ENCODE results near the gene CHP1. TPM values are rescaled to one million over a fixed set of nuclear protein-coding genes. Genes with fewer than 3 reads are reported as not detected.
"Not testable (repeated sequence)": the region's sequence is repeated elsewhere in the genome, so short reads cannot be mapped to it uniquely, and the experiment has no call there.

Gene CHP1
- total RNA-seq, 1 donor from 2014 or later = 124 TPM

GRCh38 chr15:41283653-41284426 is 52.8 kb downstream of the CHP1 start:
- peak; percentile 99 for ATAC-seq (ENCODE audit: poor library complexity)
- DNase-seq = peak; percentile 98
- intact Hi-C loops (cut with DNase I) = loop anchor here (5.0 kb wide), 1 partner anchor 52 kb away; the partner anchor contains the start of genes CHP1 and EXD1

GRCh38 chr15:41284427-41285177 is 53.5 kb downstream of the CHP1 start:
- peak; percentile 54 for ATAC-seq (ENCODE audit: poor library complexity)
- no peak for DNase-seq
- intact Hi-C loops (cut with DNase I) = loop anchor here (5.0 kb wide), 1 partner anchor 52 kb away; the partner anchor contains the start of genes CHP1 and EXD1

DNA sequence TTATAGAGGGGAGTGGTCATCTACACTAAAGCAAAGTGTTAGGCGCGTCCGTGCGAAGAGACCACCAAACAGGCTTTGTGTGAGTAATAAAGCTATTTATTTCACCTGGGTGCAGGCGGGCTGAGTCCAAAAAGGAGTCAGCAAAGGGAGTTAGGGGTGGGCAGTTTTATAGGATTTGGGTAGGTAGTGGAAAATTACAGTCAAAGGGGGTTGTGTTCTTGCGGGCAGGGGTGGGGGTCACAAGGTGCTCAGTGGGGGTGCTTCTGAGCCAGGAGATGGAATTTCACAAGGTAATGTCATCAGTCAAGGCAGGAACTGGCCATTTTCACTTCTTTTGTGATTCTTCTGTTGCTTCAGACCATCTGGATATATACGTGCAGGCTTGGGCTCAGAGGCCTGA is 54.2 kb downstream of the CHP1 start:
- intact Hi-C loops (cut with DNase I) = no loop called here

GRCh38 chr15:41286665-41287333 is 55.7 kb downstream of the CHP1 start:
- DNase-seq (no peak), ATAC-seq (ENCODE audit: poor library complexity) (no peak)
- intact Hi-C loops (cut with DNase I) = no loop called here

More for the DNA sequence above, 54.2 kb downstream of the CHP1 start:
- ATAC-seq (ENCODE audit: poor library complexity) = no peak
- DNase-seq = no peak

DNA sequence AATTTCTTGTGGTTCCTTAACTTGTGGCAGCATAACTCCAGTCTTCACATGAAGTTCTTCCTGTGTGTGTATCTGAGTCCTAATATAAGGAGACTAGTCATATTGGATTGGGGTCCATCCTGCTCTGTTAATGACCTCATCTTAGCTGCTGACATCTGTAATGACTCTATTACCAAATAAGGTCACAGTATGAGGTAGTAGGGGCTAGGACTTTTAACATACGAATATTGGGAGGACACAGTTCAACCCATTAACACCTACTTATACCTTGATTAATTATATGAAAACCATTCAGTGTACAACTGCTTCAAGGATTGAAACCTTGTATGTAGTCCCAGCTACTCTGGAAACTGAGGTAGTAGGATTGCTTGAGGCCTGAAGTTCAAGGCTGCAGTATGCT is 57.4 kb downstream of the CHP1 start:
- DNase-seq = no peak
- no peak for ATAC-seq (ENCODE audit: poor library complexity)
- intact Hi-C loops (cut with DNase I) = no loop called here

DNA sequence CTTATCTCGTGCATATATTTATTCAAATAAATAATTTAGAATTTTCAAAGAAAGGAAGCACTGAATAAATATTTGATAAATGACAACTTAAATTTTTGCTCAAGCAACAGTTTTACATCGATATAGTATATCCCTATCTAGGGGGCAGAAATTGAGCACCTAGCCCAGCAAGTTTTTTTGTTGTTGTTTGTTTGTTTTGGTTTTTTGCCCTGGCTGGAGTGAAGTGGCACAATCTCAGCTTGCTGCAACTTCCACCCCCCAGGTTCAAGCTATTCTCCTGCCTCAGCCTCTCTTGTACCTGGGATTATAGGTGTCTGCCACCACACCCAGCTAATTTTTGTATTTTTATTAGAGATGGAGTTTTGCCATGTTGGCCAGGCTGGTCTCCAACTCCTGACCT is 58.9 kb downstream of the CHP1 start:
- intact Hi-C loops (cut with DNase I) = no loop called here
- DNase-seq (no peak), ATAC-seq (ENCODE audit: poor library complexity) (no peak)

GRCh38 chr15:41291065-41291631 is 60.1 kb downstream of the CHP1 start:
- ATAC-seq (ENCODE audit: poor library complexity) (peak; percentile 30), DNase-seq (no peak)
- intact Hi-C loops (cut with DNase I) = no loop called here

- intact Hi-C loops (cut with DNase I) = no loop called here
- DNase-seq (no peak), ATAC-seq (ENCODE audit: poor library complexity) (no peak)
Measured at GRCh38 chr15:41292521-41292920, 61.5 kb downstream of the CHP1 start.

DNA sequence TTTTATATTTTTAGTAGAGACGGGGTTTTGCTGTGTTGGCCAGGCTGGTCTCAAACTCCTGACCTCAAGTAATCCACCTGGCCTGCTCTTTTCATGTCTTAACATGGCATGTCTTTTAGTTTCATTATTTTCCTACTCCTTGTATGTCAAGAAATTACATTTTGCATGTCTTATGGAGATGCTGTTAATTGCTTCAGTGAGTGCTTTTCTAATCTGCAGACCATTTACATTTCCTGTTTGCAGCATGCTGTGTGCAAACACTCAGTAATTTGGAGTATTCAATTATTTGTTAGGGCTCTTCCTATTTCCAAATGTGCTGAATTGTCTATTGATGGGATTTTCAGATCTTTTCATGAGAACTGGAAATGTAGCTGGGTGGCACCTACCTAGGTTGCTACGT is 70.1 kb downstream of the CHP1 start:
- DNase-seq; intact Hi-C loops (cut with DNase I); ATAC-seq (ENCODE audit: poor library complexity): not testable (repeated sequence)

- intact Hi-C loops (cut with DNase I) = no loop called here
- ATAC-seq (ENCODE audit: poor library complexity) (no peak), DNase-seq (no peak)
Measured at GRCh38 chr15:41301587-41301986, 70.5 kb downstream of the CHP1 start.

DNA sequence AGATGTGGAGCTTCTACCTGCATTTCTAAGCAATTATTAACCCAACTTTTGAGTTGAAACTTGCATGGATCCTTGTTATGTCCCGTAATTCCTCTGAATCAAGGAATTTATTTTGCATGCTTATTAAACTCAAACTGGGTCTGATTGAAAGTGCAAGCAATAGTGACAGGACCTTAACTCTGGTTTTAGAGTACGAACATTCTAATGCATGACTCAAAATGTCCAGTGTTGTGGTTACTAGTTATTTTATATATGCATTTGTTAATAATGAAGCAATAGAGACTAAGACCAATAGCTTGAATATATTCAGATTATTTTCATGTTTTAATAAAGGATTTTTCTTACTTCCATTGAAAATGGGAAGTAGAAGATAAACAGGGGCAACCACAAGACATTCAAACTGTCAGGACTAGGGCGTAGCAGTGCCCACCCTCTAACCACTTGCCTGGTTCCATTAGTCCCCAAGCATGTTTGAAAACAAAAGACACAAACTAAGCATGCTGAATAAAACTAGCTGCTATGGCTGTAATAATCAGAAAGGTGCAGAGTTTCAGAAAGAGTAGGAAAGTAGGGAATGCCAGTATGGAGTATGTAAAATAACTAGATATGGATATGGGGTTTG is 73.2 kb downstream of the CHP1 start:
- ATAC-seq (ENCODE audit: poor library complexity) = no peak
- intact Hi-C loops (cut with DNase I) = no loop called here
- no peak for DNase-seq

DNA sequence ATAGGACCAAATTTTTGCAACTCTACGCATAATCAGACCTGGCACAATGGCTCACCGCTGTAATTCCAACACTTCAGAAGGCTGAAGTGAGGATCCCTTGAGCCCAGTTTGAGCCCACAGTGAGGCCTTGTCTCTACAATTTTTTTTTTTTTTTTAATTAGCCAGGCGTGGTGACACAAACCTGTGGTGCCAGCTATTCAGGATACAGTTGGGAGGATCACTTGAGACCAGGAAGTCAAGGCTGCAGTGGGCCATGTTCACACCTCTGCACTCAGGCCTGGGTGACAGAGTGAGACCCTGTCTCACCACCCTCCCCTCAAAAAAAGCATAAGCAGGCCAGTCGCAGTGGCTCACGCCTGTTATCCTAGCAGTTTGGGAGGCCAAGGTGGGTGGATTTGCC is 76.6 kb downstream of the CHP1 start:
- intact Hi-C loops (cut with DNase I) = no loop called here
- ATAC-seq (ENCODE audit: poor library complexity) (no peak), DNase-seq (no peak)

DNA sequence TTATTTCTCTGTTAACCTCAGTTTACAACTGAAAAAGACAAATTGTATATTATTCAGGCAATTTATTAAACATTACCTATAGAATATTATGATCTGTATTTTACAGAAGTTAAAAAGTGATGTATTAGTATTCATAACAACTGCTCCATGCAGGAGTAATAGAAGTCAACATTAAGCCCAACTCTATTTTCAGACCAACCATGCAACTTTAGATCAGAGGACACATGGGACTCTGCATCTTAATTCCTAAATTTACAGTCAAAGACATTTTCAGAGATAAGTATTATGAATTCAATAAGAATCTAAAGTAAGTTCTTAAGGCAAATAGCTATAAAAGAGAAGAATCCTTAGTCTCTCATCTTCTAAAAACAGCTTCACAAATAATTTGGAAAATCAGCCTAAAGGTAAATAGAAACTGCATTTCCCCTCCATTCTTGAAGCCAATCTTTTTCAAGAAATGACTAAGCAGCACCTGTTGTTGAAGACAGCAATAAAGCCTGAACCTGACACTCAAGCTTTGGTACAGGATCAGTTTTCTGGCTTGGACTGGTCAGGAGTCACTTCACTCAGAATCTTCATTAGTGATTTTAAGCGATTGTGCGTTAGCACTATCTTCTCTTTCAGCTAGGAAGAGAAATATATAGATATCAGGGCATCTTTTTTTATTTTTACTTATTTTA is 78.3 kb downstream of the CHP1 start:
- DNase-seq (no peak), ATAC-seq (ENCODE audit: poor library complexity) (no peak)
- intact Hi-C loops (cut with DNase I) = no loop called here

- DNase-seq; ATAC-seq (ENCODE audit: poor library complexity); intact Hi-C loops (cut with DNase I): not testable (repeated sequence)
Measured at GRCh38 chr15:41320805-41321330, 89.8 kb downstream of the CHP1 start.

- ATAC-seq (ENCODE audit: poor library complexity) (no peak), DNase-seq (no peak)
- intact Hi-C loops (cut with DNase I) = no loop called here
Measured at GRCh38 chr15:41323611-41324010, 92.5 kb downstream of the CHP1 start.

- ATAC-seq (ENCODE audit: poor library complexity) (no peak), DNase-seq (no peak)
- intact Hi-C loops (cut with DNase I) = loop anchor here (10.0 kb wide), 1 partner anchor 216 kb away; the partner anchor contains the start of gene INO80
Measured at GRCh38 chr15:41331281-41331680, 100.2 kb downstream of the CHP1 start.
